Tibial nerve (tissue), 4 donors: ENCODE results near the gene CCNE1. TPM values are rescaled to one million over a fixed set of nuclear protein-coding genes. Genes with fewer than 3 reads are reported as not detected.

ENCODE experiments used
- DNase-seq, 2 donors: peaks; one replicate each; pipeline ENCODE4 v3.0.0-alpha.2; 2019; ENCODE audit warnings: low spot score in 2 of 2
- H3K27ac ChIP-seq, 4 donors: fragments of 200-600 bp; sonication (generic) in 3 of 4; one replicate each; pipeline ENCODE4 v1.5.1; 2017 to 2019; ENCODE audit warnings: mild to moderate bottlenecking in 1 of 4
- H3K27me3 ChIP-seq, 2 donors: fragments of 200-600 bp; sonication (generic) in 1 of 2; one replicate each; pipeline versions ENCODE4 v1.5.1 to v1.6.0; 2017 to 2019
- H3K36me3 ChIP-seq, 3 donors: fragments of 200-600 bp; sonication (generic); one replicate each; pipeline ENCODE4 v1.5.1; 2018 to 2019
- H3K4me1 ChIP-seq, 4 donors: fragments of 200-600 bp; sonication (generic) in 3 of 4; one replicate each; pipeline ENCODE4 v1.5.1; 2017 to 2019
- H3K4me3 ChIP-seq, 4 donors: fragments of 200-600 bp; sonication (generic) in 3 of 4; one replicate each; pipeline ENCODE4 v1.5.1; 2017 to 2019; ENCODE audit warnings: mild to moderate bottlenecking in 1 of 4, moderate library complexity in 1 of 4
- H3K9me3 ChIP-seq, 4 donors: fragments of 200-600 bp; sonication (generic) in 3 of 4; one replicate each; pipeline ENCODE4 v1.5.1; 2017 to 2019
- EP300 ChIP-seq, 2 donors: sonication (generic); formaldehyde crosslinking; IDR thresholded peaks; one replicate each; pipeline ENCODE4 v1.6.1; 2017; ENCODE audit warnings: antibody characterized with exemption in 2 of 2, mild to moderate bottlenecking in 1 of 2
- POLR2A ChIP-seq, 2 donors: fragments of 450-650 bp; IDR thresholded peaks; one replicate each; pipeline ENCODE4 v1.6.1; 2017; ENCODE audit warnings: antibody characterized with exemption in 2 of 2, mild to moderate bottlenecking in 2 of 2, moderate library complexity in 2 of 2
- WGBS, 2 donors: methylation state at CpG; one replicate each; pipeline ENCODE4 v1.1.5; 2018; 5-methylcytosine and 5-hydroxymethylcytosine counted together
- total RNA-seq, 4 donors: library from RNA; depleted of rRNA; stranded (reverse); fragments of >200 nt; gene quantifications; one replicate each; pipeline ENCODE4 v1.1.0, GENCODE V29; 2016
- TF ChIP-seq, protein P1 (sequence below), 5 experiments: fragments of 200-600 bp in 3 of 5; fragments of 450-650 bp in 2 of 5; sonication (generic) in 3 of 5; IDR thresholded peaks; one replicate each; pipeline ENCODE4 v1.5.1; 2016 to 2019; ENCODE audit warnings: antibody characterized with exemption in 5 of 5, mild to moderate bottlenecking in 3 of 5, moderate library complexity in 2 of 5

CCNE1 gene
- total RNA-seq, 4 donors from 2014 or later: 0.60 to 4.9 (median 3.8) TPM

DNA sequence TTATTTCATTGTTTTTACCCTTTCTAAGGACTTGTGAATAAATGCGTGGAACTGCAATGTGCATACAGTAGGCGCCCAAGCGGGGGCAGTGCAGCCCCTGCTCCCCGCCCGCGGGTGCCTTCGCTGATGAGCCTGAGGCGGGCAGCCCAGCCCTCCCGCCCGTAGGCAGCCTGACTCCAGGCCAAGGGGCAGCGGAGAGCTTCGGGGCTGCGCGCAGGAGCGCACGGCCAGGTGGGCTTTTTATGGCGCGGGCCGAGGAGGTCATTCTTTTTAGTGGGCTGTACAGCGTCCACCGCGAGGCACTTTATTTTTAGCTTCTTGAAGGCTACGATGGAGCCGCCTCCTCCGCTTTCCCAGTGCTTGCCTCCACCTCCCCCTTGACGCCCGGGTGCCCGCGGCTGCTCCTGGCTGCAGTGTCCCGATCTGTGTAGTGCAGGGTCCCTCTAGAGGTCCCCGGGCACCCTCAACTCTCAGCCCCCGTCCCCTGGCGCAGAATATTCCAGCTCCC, 60.5 kb downstream of the CCNE1 start:
- no peak for TF ChIP-seq POLR2A (IDR thresholded peaks at IDR 0.05)
- no peak for TF ChIP-seq EP300 (IDR thresholded peaks at IDR 0.05)
- TF ChIP-seq, protein P1, sequence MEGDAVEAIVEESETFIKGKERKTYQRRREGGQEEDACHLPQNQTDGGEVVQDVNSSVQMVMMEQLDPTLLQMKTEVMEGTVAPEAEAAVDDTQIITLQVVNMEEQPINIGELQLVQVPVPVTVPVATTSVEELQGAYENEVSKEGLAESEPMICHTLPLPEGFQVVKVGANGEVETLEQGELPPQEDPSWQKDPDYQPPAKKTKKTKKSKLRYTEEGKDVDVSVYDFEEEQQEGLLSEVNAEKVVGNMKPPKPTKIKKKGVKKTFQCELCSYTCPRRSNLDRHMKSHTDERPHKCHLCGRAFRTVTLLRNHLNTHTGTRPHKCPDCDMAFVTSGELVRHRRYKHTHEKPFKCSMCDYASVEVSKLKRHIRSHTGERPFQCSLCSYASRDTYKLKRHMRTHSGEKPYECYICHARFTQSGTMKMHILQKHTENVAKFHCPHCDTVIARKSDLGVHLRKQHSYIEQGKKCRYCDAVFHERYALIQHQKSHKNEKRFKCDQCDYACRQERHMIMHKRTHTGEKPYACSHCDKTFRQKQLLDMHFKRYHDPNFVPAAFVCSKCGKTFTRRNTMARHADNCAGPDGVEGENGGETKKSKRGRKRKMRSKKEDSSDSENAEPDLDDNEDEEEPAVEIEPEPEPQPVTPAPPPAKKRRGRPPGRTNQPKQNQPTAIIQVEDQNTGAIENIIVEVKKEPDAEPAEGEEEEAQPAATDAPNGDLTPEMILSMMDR (IDR thresholded peaks at IDR 0.05): no peak
- Histone ChIP-seq H3K4me1 (peaks cover 0 to 23% (median 7%) of the 10 kb centered on the region in 4 donors), H3K27me3 (peaks cover 0 to 31% of the 10 kb centered on the region in 2 donors), H3K9me3 (peaks cover 0 to 17% (median 3%) of the 10 kb centered on the region in 4 donors), H3K36me3 (no peaks in the 10 kb centered on the region), H3K4me3 (peak overlapping the region in 1 of 4 donors; percentile 7), H3K27ac (no peak overlapping the region)
- no peak for DNase-seq
- 21 to 25% methylated on average over 29 to 33 of the region's 33 CpGs for WGBS, 2 donors

DNA sequence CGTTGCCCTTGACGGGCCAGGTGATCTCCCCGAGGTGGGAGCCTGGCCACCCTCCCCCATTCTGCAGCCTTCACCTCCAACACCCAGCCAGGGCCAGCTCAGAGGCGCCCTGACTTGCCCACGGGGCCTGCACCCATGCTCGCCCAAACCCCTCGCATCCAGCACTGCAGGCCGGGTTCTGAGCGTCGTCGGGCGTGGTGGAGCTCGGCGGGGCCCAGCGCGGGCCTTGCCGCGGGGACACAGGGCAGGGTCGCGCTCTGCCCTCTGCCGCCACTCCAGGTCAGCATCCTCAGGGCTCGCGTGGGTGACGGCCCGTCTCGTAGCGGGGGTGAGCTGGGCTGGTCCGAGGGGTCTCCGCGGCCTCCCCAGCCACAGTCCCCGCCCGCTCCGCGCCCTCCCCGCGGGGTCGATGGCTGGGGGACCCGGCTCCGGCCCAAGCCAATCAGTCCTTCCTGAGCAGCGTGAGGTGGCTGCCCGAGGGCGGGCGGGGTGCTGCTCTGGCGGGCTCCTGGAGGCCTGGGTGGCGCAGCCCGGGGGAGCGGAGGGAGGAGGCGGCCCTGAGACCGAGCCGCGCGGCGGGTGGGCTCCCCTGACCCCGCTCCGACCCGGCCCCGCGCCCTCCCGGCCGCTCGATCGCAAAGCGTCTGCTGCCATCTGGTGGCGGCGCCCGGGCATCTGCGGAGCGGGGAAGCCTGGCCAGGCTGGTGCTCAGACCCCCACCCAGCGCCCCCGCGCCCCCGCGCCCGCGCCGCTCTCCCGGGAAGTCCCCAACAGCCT, 61.4 kb downstream of the CCNE1 start:
- Histone ChIP-seq H3K36me3 (no peaks in the 10 kb centered on the region), H3K9me3 (peaks cover 0 to 7% (median 0%) of the 10 kb centered on the region in 4 donors), H3K27ac (peak overlapping the region in 1 of 4 donors; percentile 7), H3K4me1 (peaks cover 0 to 23% (median 7%) of the 10 kb centered on the region in 4 donors), H3K4me3 (peak overlapping the region; percentile 27 to 58 (median 41)), H3K27me3 (peaks cover 0 to 31% of the 10 kb centered on the region in 2 donors)
- no peak for TF ChIP-seq POLR2A (IDR thresholded peaks at IDR 0.05)
- TF ChIP-seq EP300 (IDR thresholded peaks at IDR 0.05): no peak
- TF ChIP-seq, protein P1 (IDR thresholded peaks at IDR 0.05): peak; percentile 84 to 96 (median 92)
- WGBS, 2 donors: 0 to 7% methylated on average over 9 to 43 of the region's 77 CpGs
- DNase-seq: peak in 1 of 2 donors; percentile 9

Other genes starting within 250 kb of the CCNE1 start
- 10 to 100 TPM; 43.7 to 57.2 (median 51.2) TPM for gene POP4, start 205.7 kb upstream of the CCNE1 start, total RNA-seq
- gene PLEKHF1, start 146.5 kb upstream of the CCNE1 start, total RNA-seq: 100 to 1,000 TPM in 2 of 4 donors, 10 to 100 TPM in 2; 52.2 to 119 (median 89.0) TPM
- 10 to 100 TPM; 52.5 to 71.6 (median 56.7) TPM for gene C19orf12, start 96.7 kb upstream of the CCNE1 start, total RNA-seq
- gene URI1, start 130.2 kb downstream of the CCNE1 start, total RNA-seq: 10 to 100 TPM; 43.8 to 67.8 (median 59.1) TPM